Keratinocyte (primary cell): ENCODE data around the gene FIP1L1. TPM values are rescaled to one million over a fixed set of nuclear protein-coding genes. Genes with fewer than 3 reads are reported as not detected.

ENCODE experiments used
- DNase-seq: peaks from one replicate; pipeline ENCODE4 v3.0.0-alpha.2; 2011; ENCODE audit warnings: low read depth, missing footprints, low spot score
- FAIRE-seq: peaks from 2 replicates; lab custom pipeline; 2011; peaks lifted over from hg19 to GRCh38; lab: Jason Lieb, UNC
- H2AFZ ChIP-seq: 2 replicates; pipeline ENCODE4 v1.6.0; 2012; ENCODE audit warnings: low read length, control low read depth, inconsistent platforms; ENCODE audit not compliant: control insufficient read depth
- H3K27ac ChIP-seq: 2 replicates; pipeline ENCODE4 v1.5.1; 2011; ENCODE audit warnings: low read length; ENCODE audit not compliant: control insufficient read depth, insufficient read depth
- H3K27me3 ChIP-seq: 3 replicates; pipeline ENCODE4 v1.6.0; 2011; ENCODE audit warnings: low read length; ENCODE audit not compliant: control insufficient read depth, insufficient read depth; ENCODE audit errors: extremely low read depth
- H3K36me3 ChIP-seq, 2 experiments: 2 replicates in 1 of 2; 3 replicates in 1 of 2; pipeline ENCODE4 v1.5.1; 2011; ENCODE audit warnings: low read length in 2 of 2, mild to moderate bottlenecking in 1 of 2; ENCODE audit not compliant: control insufficient read depth in 2 of 2, insufficient read depth in 2 of 2; ENCODE audit errors: extremely low read depth in 1 of 2
- H3K4me1 ChIP-seq: 3 replicates; pipeline ENCODE4 v1.5.1; 2011; ENCODE audit warnings: low read length; ENCODE audit not compliant: control insufficient read depth, insufficient read depth; ENCODE audit errors: extremely low read depth
- H3K4me2 ChIP-seq: 3 replicates; pipeline ENCODE4 v1.6.0; 2011; ENCODE audit warnings: low read depth, low read length; ENCODE audit not compliant: control insufficient read depth, insufficient read depth; ENCODE audit errors: extremely low read depth
- H3K4me3 ChIP-seq, 3 experiments: fragments of 200-600 bp in 1 of 3; sonication (generic) in 1 of 3; 2 replicates in 2 of 3; 3 replicates in 1 of 3; pipeline ENCODE4 v1.5.1; 2011 to 2016; ENCODE audit warnings: low read length in 3 of 3, mild to moderate bottlenecking in 3 of 3, control low read depth in 2 of 3, inconsistent platforms in 1 of 3, low read depth in 1 of 3, mixed read lengths in 1 of 3, mixed run types in 1 of 3, moderate library complexity in 1 of 3; ENCODE audit not compliant: control insufficient read depth in 2 of 3, insufficient read depth in 2 of 3; ENCODE audit errors: extremely low read depth in 1 of 3
- H3K79me2 ChIP-seq: 2 replicates; pipeline ENCODE4 v1.6.0; 2012; ENCODE audit warnings: low read length; ENCODE audit not compliant: control insufficient read depth, insufficient read depth
- H3K9ac ChIP-seq: 3 replicates; pipeline ENCODE4 v1.6.0; 2011; ENCODE audit warnings: low read length; ENCODE audit not compliant: control insufficient read depth, insufficient read depth; ENCODE audit errors: extremely low read depth
- H3K9me1 ChIP-seq: 3 replicates; pipeline ENCODE4 v1.6.0; 2011; ENCODE audit warnings: low read length; ENCODE audit not compliant: control insufficient read depth, insufficient read depth; ENCODE audit errors: extremely low read depth
- H3K9me3 ChIP-seq: 2 replicates; pipeline ENCODE4 v1.5.1; 2012; ENCODE audit warnings: low read depth, low read length; ENCODE audit not compliant: control insufficient read depth
- H4K20me1 ChIP-seq: 3 replicates; pipeline ENCODE4 v1.6.0; 2011; ENCODE audit warnings: low read length; ENCODE audit not compliant: control insufficient read depth, insufficient read depth; ENCODE audit errors: extremely low read depth
- EZH2 ChIP-seq: IDR thresholded peaks from one replicate; pipeline ENCODE4 v1.6.1; 2012; ENCODE audit warnings: inconsistent platforms, mild to moderate bottlenecking, low read length, moderate library complexity
- dilution Hi-C: fragments of 300-500 bp; cut with MboI; formaldehyde crosslinking; loops from one replicate; pipeline ENCODE4 v1.7.0; 2020; ENCODE audit warnings: low sequenced_read_pairs; ENCODE audit not compliant: extremely low pct_ligation_motif_present
- polyA plus RNA-seq, 5 experiments: library from polyadenylated mRNA; depleted of rRNA in 3 of 5; stranded (reverse) in 3 of 5; stranded (forward) in 1 of 5; unstranded in 1 of 5; fragments of >200 nt; gene quantifications; 1 replicate in 1 of 5; 2 replicates in 3 of 5; 3 replicates in 1 of 5; pipeline versions ENCODE4 v1.2.1 to v1.2.3, GENCODE V29; 2011 to 2012; ENCODE audit warnings: missing spikeins in 2 of 5, low read depth in 1 of 5, low replicate concordance in 1 of 5
- TF ChIP-seq, protein P1 (sequence below), 3 experiments: IDR thresholded peaks in 1 of 3; conservative IDR thresholded peaks in 1 of 3; optimal IDR thresholded peaks in 1 of 3; 2 replicates in 2 of 3; 3 replicates in 1 of 3; pipeline versions ENCODE3 to v1.5.1; 2011; ENCODE audit warnings: low read length in 3 of 3, mild to moderate bottlenecking in 3 of 3, moderate library complexity in 2 of 3, control low read depth in 1 of 3, inconsistent platforms in 1 of 3; ENCODE audit not compliant: insufficient read depth in 2 of 3; ENCODE audit errors: extremely low read depth in 1 of 3

The FIP1L1 gene
- polyA plus RNA-seq, 1 donor (not counting 4 experiments of a cell fraction or from before 2014, with no cell fraction given): 36.7 TPM

GRCh38 chr4:53436251-53436650 lies 58.8 kb downstream of the FIP1L1 start:
- dilution Hi-C loops: no loop called here

GRCh38 chr4:53441564-53441963 lies 64.1 kb downstream of the FIP1L1 start:
- Histone ChIP-seq H3K9ac (no peak overlapping the region), H2AFZ (no peak overlapping the region), H4K20me1 (no peaks in the 10 kb centered on the region), H3K4me1 (no peaks in the 10 kb centered on the region), H3K9me1 (no peaks in the 10 kb centered on the region), H3K36me3 (peaks cover 0 to 12% of the 10 kb centered on the region in 2 experiments), H3K9me3 (no peaks in the 10 kb centered on the region), H3K4me3 (no peak overlapping the region), H3K27ac (no peak overlapping the region), H3K79me2 (no peaks in the 10 kb centered on the region), H3K4me2 (no peak overlapping the region), H3K27me3 (no peaks in the 10 kb centered on the region)
- dilution Hi-C loops: no loop called here
- FAIRE-seq (no peak), DNase-seq (no peak)
- TF ChIP-seq, protein P1, sequence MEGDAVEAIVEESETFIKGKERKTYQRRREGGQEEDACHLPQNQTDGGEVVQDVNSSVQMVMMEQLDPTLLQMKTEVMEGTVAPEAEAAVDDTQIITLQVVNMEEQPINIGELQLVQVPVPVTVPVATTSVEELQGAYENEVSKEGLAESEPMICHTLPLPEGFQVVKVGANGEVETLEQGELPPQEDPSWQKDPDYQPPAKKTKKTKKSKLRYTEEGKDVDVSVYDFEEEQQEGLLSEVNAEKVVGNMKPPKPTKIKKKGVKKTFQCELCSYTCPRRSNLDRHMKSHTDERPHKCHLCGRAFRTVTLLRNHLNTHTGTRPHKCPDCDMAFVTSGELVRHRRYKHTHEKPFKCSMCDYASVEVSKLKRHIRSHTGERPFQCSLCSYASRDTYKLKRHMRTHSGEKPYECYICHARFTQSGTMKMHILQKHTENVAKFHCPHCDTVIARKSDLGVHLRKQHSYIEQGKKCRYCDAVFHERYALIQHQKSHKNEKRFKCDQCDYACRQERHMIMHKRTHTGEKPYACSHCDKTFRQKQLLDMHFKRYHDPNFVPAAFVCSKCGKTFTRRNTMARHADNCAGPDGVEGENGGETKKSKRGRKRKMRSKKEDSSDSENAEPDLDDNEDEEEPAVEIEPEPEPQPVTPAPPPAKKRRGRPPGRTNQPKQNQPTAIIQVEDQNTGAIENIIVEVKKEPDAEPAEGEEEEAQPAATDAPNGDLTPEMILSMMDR (optimal IDR thresholded peaks at IDR 0.05 in 1 of 3, IDR thresholded peaks at IDR 0.05 in 1 of 3, conservative IDR thresholded peaks at IDR 0.05 in 1 of 3; ENCODE audit: extremely low read depth in 1 of 3, insufficient read depth in 2 of 3, low read length in 3 of 3): no peak
- TF ChIP-seq EZH2: no peak

More at GRCh38 chr4:53436251-53436650, 58.8 kb downstream of the FIP1L1 start:
- Histone ChIP-seq H4K20me1 (no peaks in the 10 kb centered on the region), H3K4me1 (no peaks in the 10 kb centered on the region), H3K4me3 (no peak overlapping the region), H3K9ac (no peak overlapping the region), H2AFZ (no peak overlapping the region), H3K36me3 (peaks cover 0 to 2% of the 10 kb centered on the region in 2 experiments), H3K4me2 (no peak overlapping the region), H3K27me3 (no peaks in the 10 kb centered on the region), H3K79me2 (no peaks in the 10 kb centered on the region), H3K9me3 (no peaks in the 10 kb centered on the region), H3K27ac (no peak overlapping the region), H3K9me1 (no peaks in the 10 kb centered on the region)
- DNase-seq (no peak), FAIRE-seq (no peak)
- TF ChIP-seq EZH2: no peak
- TF ChIP-seq, protein P1 (optimal IDR thresholded peaks at IDR 0.05 in 1 of 3, IDR thresholded peaks at IDR 0.05 in 1 of 3, conservative IDR thresholded peaks at IDR 0.05 in 1 of 3; ENCODE audit: extremely low read depth in 1 of 3, insufficient read depth in 2 of 3, low read length in 3 of 3): no peak
